Heart right ventricle (tissue), 16 donors: ENCODE results near the gene ACSS1. TPM values are rescaled to one million over a fixed set of nuclear protein-coding genes. Genes with fewer than 3 reads are reported as not detected.

Experiments used
- ATAC-seq, 8 donors: fragments of 200-7000 bp; cut with Tn5 transposase; one replicate each; pipeline ENCODE4 v1.9.1; 2020; ENCODE audit warnings: mild to moderate bottlenecking in 8 of 8, moderate library complexity in 8 of 8, moderate number of reproducible peaks in 1 of 8
- DNase-seq, 2 donors: peaks; one replicate each; pipeline ENCODE4 v3.0.0-alpha.2; 2020
- H3K27ac ChIP-seq, 10 donors: fragments of 200-600 bp; sonication (generic) in 2 of 10; one replicate each; pipeline versions ENCODE4 v1.5.0 to v1.8.0; 2020 to 2022; ENCODE audit warnings: mild to moderate bottlenecking in 3 of 10
- H3K27me3 ChIP-seq, 7 donors: fragments of 200-600 bp; one replicate each; pipeline ENCODE4 v1.8.0; 2021 to 2022; ENCODE audit warnings: mild to moderate bottlenecking in 2 of 7
- H3K36me3 ChIP-seq, 9 donors: fragments of 200-600 bp; sonication (generic) in 1 of 9; one replicate each; pipeline versions ENCODE4 v1.5.0 to v1.8.0; 2020 to 2022; ENCODE audit warnings: mild to moderate bottlenecking in 2 of 9
- H3K4me1 ChIP-seq, 9 donors: fragments of 200-600 bp; sonication (generic) in 1 of 9; one replicate each; pipeline versions ENCODE4 v1.5.0 to v1.8.0; 2020 to 2022; ENCODE audit warnings: mild to moderate bottlenecking in 4 of 9
- H3K4me3 ChIP-seq, 10 donors: fragments of 200-600 bp; sonication (generic) in 2 of 10; one replicate each; pipeline versions ENCODE4 v1.5.0 to v1.8.0; 2020 to 2022; ENCODE audit warnings: mild to moderate bottlenecking in 7 of 10, moderate library complexity in 2 of 10
- H3K9me3 ChIP-seq, 11 donors: fragments of 200-600 bp in 10 of 11; sonication (generic) in 2 of 11; one replicate each; pipeline versions ENCODE4 v1.5.0 to v1.8.0; 2013 to 2022; ENCODE audit warnings: mild to moderate bottlenecking in 2 of 11, control low read depth in 1 of 11, moderate library complexity in 1 of 11
- CTCF ChIP-seq, 9 donors: fragments of 200-600 bp; sonication (generic) in 2 of 9; IDR thresholded peaks; one replicate each; pipeline versions ENCODE4 v1.5.0 to v1.8.0; 2021 to 2022; ENCODE audit warnings: antibody characterized with exemption in 9 of 9, mild to moderate bottlenecking in 5 of 9, moderate library complexity in 1 of 9
- WGBS, 2 donors: extraction: QIAGEN DNeasy Blood & Tissue Kit; methylation state at CpG; one replicate each; pipeline ENCODE4 v1.1.7; 2013; ENCODE audit warnings: inconsistent platforms in 1 of 2; 5-methylcytosine and 5-hydroxymethylcytosine counted together
- intact Hi-C, 10 donors: fragments of 100-400 bp; cut with DNase I; formaldehyde crosslinking; loops; one replicate each; pipeline versions ENCODE4 v1.11.1 to v1.14.2; 2022
- polyA plus RNA-seq, 2 donors: library from polyadenylated mRNA; stranded (reverse); fragments of 200-250 nt; gene quantifications; one replicate each; pipeline ENCODE4 v1.2.3, GENCODE V29; 2013
- total RNA-seq, 10 donors: library from RNA; stranded (reverse); fragmentation: NEBNext Ultra II Directional in 3 of 10; extraction: Animal tissue kit (Norgen Biotek cat#: 25700) in 3 of 10; gene quantifications; one replicate each; pipeline versions ENCODE4 v1.2.1 to v1.2.4, GENCODE V29; 2021 to 2023
- donor health status: Arrhythmogenic right ventricular cardiomyopathy.
- donor health status: ischemic (EF 13 %, LVEDD 7.1; RV severe dilation, severe dysfunction).
- donor health status: healthy with polysubstance abuse.
- donor health status: DM: no; HTN: yes; CAD: no.
- donor health status: DM: no; HTN: no; CAD: no.
- donor health status: ischemic (EF 25% LVEDD 6.9; RV normal size, moderate dysfunction).
- donor health status: ischemic (EF 25% LVEDD 5.7; RV mildly dilated, moderate dysfunction).
- donor health status: healthy.
- donor health status: DM: yes; HTN: yes; CAD: no.
- donor health status: Ischemic cardiomyopathy.
- donor health status: ischemic (EF 35%, LVEDD 5.7; RV mildly dilated, moderate dysfunction).
- donor health status: nonischemic (EF 11% LVEDD 7.7; RV severe dilation, severe dysfunction).
- donor health status: DM: yes; HTN: yes; CAD: no.
- donor health status: PGD.
- donor health status: ischemic (EF 29% LVEDD 5.4; RV normal size, mild dysfunction).
- donor health status: nonischemic (EF 23%, LVEDD 6.1; RV moderate dilation, normal function).

ACSS1 gene
- total and polyA plus RNA-seq, 12 donors = 29.7 to 114 (median 84.9) TPM

DNA sequence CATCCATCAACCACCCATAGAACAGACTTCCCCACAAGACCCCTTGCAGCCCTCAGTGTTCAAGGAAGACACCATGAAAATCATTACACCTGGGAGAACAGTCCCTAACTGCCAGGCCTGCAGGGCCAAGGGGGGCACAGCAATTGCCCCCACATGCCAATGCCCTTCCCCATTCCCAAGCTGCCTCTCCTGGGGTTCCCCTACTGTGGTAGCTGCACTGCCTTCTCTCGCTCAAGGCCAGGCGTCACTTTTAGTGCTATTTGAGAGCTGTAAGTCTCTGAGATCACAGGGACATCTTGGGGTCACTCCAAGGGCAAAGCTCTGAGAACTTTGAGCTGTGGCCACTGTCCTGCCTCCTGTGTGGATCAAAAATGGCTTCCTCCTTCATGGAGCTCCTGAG lies 6.0 kb upstream of the ACSS1 start:
- Histone ChIP-seq H3K27ac (no peak overlapping the region), H3K9me3 (no peaks in the 10 kb centered on the region), H3K4me1 (peaks cover 4 to 27% (median 16%) of the 10 kb centered on the region in 9 donors), H3K4me3 (no peak overlapping the region), H3K36me3 (no peaks in the 10 kb centered on the region), H3K27me3 (peaks cover 0 to 20% (median under 1%) of the 10 kb centered on the region in 7 donors)
- TF ChIP-seq CTCF (IDR thresholded peaks at IDR 0.05) = no peak
- no peak for ATAC-seq
- WGBS, 2 donors = 81 to 94% methylated on average over 2 of the region's 2 CpGs
- intact Hi-C loops = loop anchor here in 7 of 10 donors (1.0 to 10.0 kb wide), 7 partner anchors 37 to 341 kb away; partner anchors contain the start of genes ABHD12 (in 3 of the 7) and GINS1 (in 1 of the 7)
- no peak for DNase-seq

DNA sequence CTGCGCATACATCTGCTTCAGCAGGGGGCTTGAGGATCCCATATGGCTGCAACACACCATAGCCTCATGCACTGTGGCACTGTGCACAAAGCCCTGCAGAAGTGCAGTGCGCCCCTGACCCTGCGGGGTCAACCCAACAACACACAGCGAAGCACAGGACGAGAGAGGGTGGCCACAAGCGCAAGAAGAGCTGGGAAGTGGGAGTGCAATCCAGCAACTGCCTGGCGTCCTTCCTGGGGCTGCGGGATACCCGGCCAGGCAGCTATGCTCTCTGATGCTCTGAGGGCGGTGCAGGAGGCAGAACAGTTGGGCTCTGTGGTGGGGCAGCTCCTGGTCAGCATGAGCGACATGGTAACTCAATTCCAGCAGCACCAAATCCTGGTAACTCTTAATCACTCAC lies 5.6 kb upstream of the ACSS1 start:
- TF ChIP-seq CTCF (IDR thresholded peaks at IDR 0.05) = no peak
- Histone ChIP-seq H3K4me3 (no peak overlapping the region), H3K4me1 (peaks cover 4 to 31% (median 21%) of the 10 kb centered on the region in 9 donors), H3K9me3 (no peaks in the 10 kb centered on the region), H3K27me3 (peaks cover 0 to 16% (median 0%) of the 10 kb centered on the region in 7 donors), H3K36me3 (no peaks in the 10 kb centered on the region), H3K27ac (no peak overlapping the region)
- WGBS, 2 donors = 89 to 90% methylated on average over 11 of the region's 11 CpGs
- intact Hi-C loops = loop anchor here in 5 of 10 donors (5.0 to 10.0 kb wide), 4 partner anchors 36 to 341 kb away; partner anchors contain the start of genes ABHD12 (in 3 of the 5) and GINS1 (in 1 of the 5)
- DNase-seq (no peak), ATAC-seq (no peak)

DNA sequence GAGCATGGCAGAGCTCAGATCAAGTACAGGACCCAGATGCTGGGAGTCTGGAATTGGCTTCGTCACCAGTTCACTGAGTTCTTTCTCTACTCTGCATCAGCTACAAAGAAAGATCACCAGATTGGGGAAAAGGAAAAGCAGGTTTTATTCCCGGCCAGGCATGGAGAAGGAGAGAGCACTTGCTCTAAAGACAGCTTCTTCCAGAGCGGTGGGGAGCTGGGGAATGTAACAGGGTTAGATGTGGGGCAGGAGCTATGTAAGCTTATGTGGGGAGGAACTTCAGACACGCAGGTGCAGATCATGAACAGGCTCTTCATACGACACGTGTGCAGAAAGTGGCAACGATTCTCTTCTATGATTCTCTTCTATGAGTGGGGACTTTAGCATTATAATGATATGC lies 4.9 kb upstream of the ACSS1 start:
- no peak for TF ChIP-seq CTCF (IDR thresholded peaks at IDR 0.05)
- intact Hi-C loops = loop anchor here in 5 of 10 donors (5.0 to 10.0 kb wide), 4 partner anchors 36 to 342 kb away; partner anchors contain the start of genes ABHD12 (in 3 of the 5) and GINS1 (in 1 of the 5)
- H3K9me3 ChIP-seq = no peaks in the 10 kb centered on the region
- H3K4me1 ChIP-seq = peaks cover 4 to 35% (median 24%) of the 10 kb centered on the region in 9 donors
- no peak overlapping the region for H3K4me3 ChIP-seq
- ATAC-seq = no peak
- peaks cover 0 to 9% (median 0%) of the 10 kb centered on the region in 7 donors for H3K27me3 ChIP-seq
- H3K36me3 ChIP-seq = no peaks in the 10 kb centered on the region
- DNase-seq = no peak
- no peak overlapping the region for H3K27ac ChIP-seq
- 82 to 86% methylated on average over 7 of the region's 7 CpGs for WGBS, 2 donors

DNA sequence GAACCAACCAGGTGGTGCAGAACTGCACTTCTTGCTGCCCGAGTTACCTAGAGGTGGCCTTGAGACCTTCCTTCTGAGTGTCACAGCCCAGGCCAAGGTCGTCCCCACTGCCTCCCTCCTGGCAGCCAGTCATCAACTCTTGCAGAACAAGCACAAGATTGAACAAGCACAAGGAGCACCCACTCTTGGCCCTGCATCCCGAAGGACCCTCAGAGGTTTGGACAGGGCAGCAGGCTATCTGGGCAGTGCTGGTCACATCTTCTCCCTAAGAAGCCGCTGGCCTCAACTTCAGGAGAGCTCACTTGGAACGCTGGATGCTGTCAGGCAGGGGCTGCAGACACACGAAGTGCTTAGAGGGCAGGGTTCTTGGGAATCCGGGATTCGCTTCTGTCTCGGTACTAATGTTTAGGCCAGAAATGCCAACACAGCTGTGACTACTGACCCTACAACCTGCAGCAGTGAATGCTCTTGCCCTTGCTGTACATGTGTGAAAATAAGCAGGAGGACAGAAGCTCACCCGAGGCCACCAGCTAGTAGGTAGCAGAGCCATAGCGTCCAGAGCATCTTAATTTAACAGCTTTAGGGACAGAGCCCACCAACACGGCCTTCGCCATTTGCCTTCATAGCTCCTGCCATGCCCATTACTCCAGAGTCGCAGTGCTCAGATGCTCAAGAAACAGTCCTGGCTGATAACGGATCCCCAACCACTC lies 4.0 kb upstream of the ACSS1 start:
- DNase-seq = no peak
- 90 to 95% methylated on average over 15 of the region's 15 CpGs for WGBS, 2 donors
- ATAC-seq = no peak
- TF ChIP-seq CTCF (IDR thresholded peaks at IDR 0.05) = no peak
- Histone ChIP-seq H3K9me3 (no peaks in the 10 kb centered on the region), H3K4me3 (no peak overlapping the region), H3K36me3 (no peaks in the 10 kb centered on the region), H3K27ac (no peak overlapping the region), H3K4me1 (peaks cover 4 to 35% (median 25%) of the 10 kb centered on the region in 9 donors), H3K27me3 (peaks cover 0 to 8% (median 0%) of the 10 kb centered on the region in 7 donors)
- intact Hi-C loops = loop anchor here in 6 of 10 donors (2.0 to 10.0 kb wide), 5 partner anchors 35 to 343 kb away; partner anchors contain the start of genes ABHD12 (in 3 of the 6) and GINS1 (in 1 of the 6)
